Tibial artery (tissue), 4 donors: ENCODE measurements around the gene SERGEF.

Experiments used
- DNase-seq, 2 donors: peaks; one replicate each; pipeline ENCODE4 v3.0.0-alpha.2; 2019
- H3K27ac ChIP-seq, 2 donors: fragments of 200-600 bp; sonication (generic) in 1 of 2; 1 replicate in 1 of 2; 2 replicates in 1 of 2; pipeline ENCODE4 v1.5.1; 2018 to 2019; ENCODE audit warnings: mild to moderate bottlenecking in 1 of 2
- H3K27me3 ChIP-seq, 2 donors: fragments of 200-600 bp; sonication (generic) in 1 of 2; one replicate each; pipeline versions ENCODE4 v1.5.1 to v1.6.0; 2016 to 2019
- H3K36me3 ChIP-seq, 3 donors: fragments of 200-600 bp; sonication (generic) in 2 of 3; one replicate each; pipeline ENCODE4 v1.5.1; 2016 to 2019; ENCODE audit warnings: mild to moderate bottlenecking in 2 of 3
- H3K4me1 ChIP-seq, 4 donors: fragments of 200-600 bp; sonication (generic) in 2 of 4; 1 replicate in 3 of 4; 2 replicates in 1 of 4; pipeline ENCODE4 v1.5.1; 2016 to 2019
- H3K4me3 ChIP-seq, 2 donors: fragments of 200-600 bp; sonication (generic) in 1 of 2; 1 replicate in 1 of 2; 2 replicates in 1 of 2; pipeline ENCODE4 v1.5.1; 2018 to 2019; ENCODE audit warnings: mild to moderate bottlenecking in 2 of 2
- H3K9me3 ChIP-seq, 3 donors: fragments of 200-600 bp; sonication (generic) in 1 of 3; one replicate each; pipeline ENCODE4 v1.5.1; 2016 to 2019
- CTCF ChIP-seq, 2 experiments: fragments of 200-600 bp in 1 of 2; fragments of 450-650 bp in 1 of 2; IDR thresholded peaks; one replicate each; pipeline ENCODE4 v1.5.1; 2017 to 2019; ENCODE audit warnings: antibody characterized with exemption in 2 of 2, mild to moderate bottlenecking in 1 of 2, moderate library complexity in 1 of 2
- intact Hi-C: fragments of 100-400 bp; cut with DNase I; formaldehyde crosslinking; loops from one replicate; pipeline ENCODE4 v1.15.0; 2023; ENCODE audit warnings: low total_unique reads

The SERGEF gene

GRCh38 chr11:17978553-17979287 lies 34.1 kb downstream of the SERGEF start:
- Histone ChIP-seq H3K36me3 (peaks cover 8 to 46% (median 14%) of the 10 kb centered on the region in 3 donors), H3K27me3 (no peaks in the 10 kb centered on the region), H3K9me3 (no peaks in the 10 kb centered on the region), H3K4me1 (no peaks in the 10 kb centered on the region), H3K4me3 (no peak overlapping the region), H3K27ac (no peak overlapping the region)
- no peak for DNase-seq
- intact Hi-C loops, result loop anchor here (5.0 to 10.0 kb wide), 2 partner anchors 246 to 374 kb away; partner anchors contain the start of gene KCNC1
- TF ChIP-seq CTCF (IDR thresholded peaks at IDR 0.05), result peak; percentile 24 to 37

- H3K36me3 ChIP-seq, result peaks cover 2 to 43% (median 19%) of the 10 kb centered on the region in 3 donors
- no peak overlapping the region for H3K4me3 ChIP-seq
- no peaks in the 10 kb centered on the region for H3K9me3 ChIP-seq
- no peaks in the 10 kb centered on the region for H3K27me3 ChIP-seq
- DNase-seq, result no peak
- H3K27ac ChIP-seq, result no peak overlapping the region
- no peak for TF ChIP-seq CTCF (IDR thresholded peaks at IDR 0.05)
- intact Hi-C loops, result loop anchor here (5.0 to 10.0 kb wide), 2 partner anchors 244 to 372 kb away; partner anchors contain the start of gene KCNC1
- H3K4me1 ChIP-seq, result no peaks in the 10 kb centered on the region
These were observed 36.2 kb downstream of the SERGEF start for GRCh38 chr11:17976651-17977050.

GRCh38 chr11:17974246-17974645 lies 38.6 kb downstream of the SERGEF start:
- no peak overlapping the region for H3K4me3 ChIP-seq
- no peaks in the 10 kb centered on the region for H3K27me3 ChIP-seq
- H3K36me3 ChIP-seq, result peaks cover 18 to 48% (median 33%) of the 10 kb centered on the region in 3 donors
- no peak for TF ChIP-seq CTCF (IDR thresholded peaks at IDR 0.05)
- intact Hi-C loops, result loop anchor here (10.0 kb wide), 1 partner anchor 369 kb away; no protein-coding TSS in a partner anchor
- H3K4me1 ChIP-seq, result no peaks in the 10 kb centered on the region
- H3K9me3 ChIP-seq, result no peaks in the 10 kb centered on the region
- no peak for DNase-seq
- no peak overlapping the region for H3K27ac ChIP-seq

GRCh38 chr11:17972987-17973386 lies 39.9 kb downstream of the SERGEF start:
- no peak overlapping the region for H3K4me3 ChIP-seq
- H3K36me3 ChIP-seq, result peaks cover 18 to 48% (median 33%) of the 10 kb centered on the region in 3 donors
- peak; percentile 33 to 36 for TF ChIP-seq CTCF (IDR thresholded peaks at IDR 0.05)
- intact Hi-C loops, result loop anchor here (10.0 kb wide), 1 partner anchor 368 kb away; no protein-coding TSS in a partner anchor
- H3K27me3 ChIP-seq, result no peaks in the 10 kb centered on the region
- H3K27ac ChIP-seq, result no peak overlapping the region
- DNase-seq, result peak in 1 of 2 donors; percentile 31
- H3K4me1 ChIP-seq, result no peaks in the 10 kb centered on the region
- no peaks in the 10 kb centered on the region for H3K9me3 ChIP-seq

- Histone ChIP-seq H3K4me3 (no peak overlapping the region), H3K4me1 (no peaks in the 10 kb centered on the region), H3K9me3 (no peaks in the 10 kb centered on the region), H3K27me3 (no peaks in the 10 kb centered on the region), H3K36me3 (peaks cover 18 to 35% (median 20%) of the 10 kb centered on the region in 3 donors), H3K27ac (no peak overlapping the region)
- intact Hi-C loops, result no loop called here
- no peak for DNase-seq
- no peak for TF ChIP-seq CTCF (IDR thresholded peaks at IDR 0.05)
These were observed 44.6 kb downstream of the SERGEF start for GRCh38 chr11:17968206-17968605.
